GM19023 (cell line): ENCODE measurements around the gene SORCS2.

Experiments
- ATAC-seq: cut with Tn5 transposase; IDR thresholded peaks from one replicate; pipeline ENCODE4 v1.9.1; 2021; ENCODE audit warnings: mild to moderate bottlenecking, moderate library complexity; ENCODE audit not compliant: unreplicated experiment

Gene SORCS2

DNA sequence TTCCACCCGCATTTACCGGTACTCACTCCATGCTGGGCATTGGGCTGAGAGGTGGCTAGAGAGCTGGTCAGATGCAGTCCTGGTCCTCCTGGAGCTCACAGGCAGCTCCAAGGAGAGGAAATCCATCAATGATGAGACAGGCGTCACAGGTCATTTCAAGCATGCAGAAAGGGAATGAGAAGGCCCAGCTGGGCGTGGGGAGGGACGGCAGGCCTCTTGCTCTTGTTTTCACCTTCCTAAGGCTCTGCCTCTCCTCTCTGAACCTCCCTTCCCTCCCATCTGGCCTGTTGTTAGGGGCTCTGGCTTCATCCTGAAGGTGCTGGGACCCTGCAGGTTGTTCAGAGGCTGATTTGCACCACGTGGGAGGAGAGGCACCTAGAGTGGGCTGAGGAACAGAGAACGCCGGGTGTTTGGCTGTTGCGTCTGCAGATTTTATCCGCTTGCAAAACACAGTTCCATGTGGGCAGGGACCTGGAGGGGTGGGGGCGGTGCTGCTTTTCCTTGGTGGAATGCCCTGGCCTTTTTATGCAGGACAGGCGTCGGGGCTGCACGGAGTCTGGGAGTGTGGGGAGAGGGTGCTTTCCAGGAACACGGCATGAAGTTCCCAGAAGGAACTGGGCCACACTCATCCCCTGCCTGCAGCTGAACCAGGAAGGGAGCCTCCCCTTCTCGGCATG, 323.9 kb downstream of the SORCS2 start:
- no peak for ATAC-seq

DNA sequence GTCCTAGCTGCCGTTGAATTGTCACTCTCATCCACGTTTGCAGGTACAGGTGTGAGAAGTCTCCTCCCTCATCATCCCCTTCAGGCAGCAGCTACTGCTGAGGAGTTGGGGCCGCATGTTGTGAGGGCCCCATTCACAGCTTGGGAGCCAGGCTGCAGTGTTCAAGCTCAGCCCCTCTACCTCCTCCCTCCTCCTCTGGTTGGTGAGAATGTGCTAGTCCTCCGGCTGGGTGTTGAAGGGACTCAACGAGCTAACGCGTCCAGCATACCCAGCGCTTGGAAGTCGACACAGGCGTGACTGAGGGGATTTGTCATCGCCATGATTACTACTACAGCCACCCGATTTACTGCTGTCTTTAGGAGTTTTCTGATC, 324.4 kb downstream of the SORCS2 start:
- ATAC-seq: no peak

DNA sequence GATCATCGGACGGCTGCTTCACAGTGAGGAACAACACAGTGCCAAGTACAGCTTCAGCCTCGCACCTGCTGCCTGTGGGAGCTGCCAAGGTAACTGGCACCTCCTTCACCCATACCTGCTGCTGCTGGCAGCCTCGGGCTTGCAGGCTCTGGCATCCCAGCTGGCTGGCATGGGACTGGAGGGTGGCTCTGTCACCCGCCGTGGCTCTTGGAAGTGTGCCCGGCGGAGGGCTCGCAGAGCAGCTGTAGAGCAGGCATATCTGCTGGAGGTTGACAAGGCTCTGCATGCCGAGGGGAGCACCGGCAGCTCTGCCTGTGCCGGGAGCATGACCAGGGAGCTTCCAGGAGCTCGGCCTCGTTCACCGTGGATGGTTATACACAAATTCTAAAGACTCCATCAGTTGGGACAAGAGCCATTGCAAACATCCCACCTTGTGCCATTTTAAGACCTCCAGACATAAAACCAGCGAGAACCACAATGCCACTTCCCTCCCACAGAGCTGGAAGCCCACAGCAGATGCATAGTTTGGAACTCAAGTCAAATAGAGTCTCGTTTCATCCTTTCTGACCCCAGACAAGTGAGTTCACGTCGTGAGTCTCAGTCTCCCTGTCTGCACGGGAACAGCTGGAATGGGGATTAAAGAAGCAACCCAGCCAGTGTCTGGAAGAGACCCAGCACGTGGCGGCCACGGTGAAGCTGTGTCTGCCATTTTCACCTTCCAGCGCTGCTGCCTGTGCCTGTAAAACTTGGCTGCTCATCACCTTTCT, 326.7 kb downstream of the SORCS2 start:
- no peak for ATAC-seq

DNA sequence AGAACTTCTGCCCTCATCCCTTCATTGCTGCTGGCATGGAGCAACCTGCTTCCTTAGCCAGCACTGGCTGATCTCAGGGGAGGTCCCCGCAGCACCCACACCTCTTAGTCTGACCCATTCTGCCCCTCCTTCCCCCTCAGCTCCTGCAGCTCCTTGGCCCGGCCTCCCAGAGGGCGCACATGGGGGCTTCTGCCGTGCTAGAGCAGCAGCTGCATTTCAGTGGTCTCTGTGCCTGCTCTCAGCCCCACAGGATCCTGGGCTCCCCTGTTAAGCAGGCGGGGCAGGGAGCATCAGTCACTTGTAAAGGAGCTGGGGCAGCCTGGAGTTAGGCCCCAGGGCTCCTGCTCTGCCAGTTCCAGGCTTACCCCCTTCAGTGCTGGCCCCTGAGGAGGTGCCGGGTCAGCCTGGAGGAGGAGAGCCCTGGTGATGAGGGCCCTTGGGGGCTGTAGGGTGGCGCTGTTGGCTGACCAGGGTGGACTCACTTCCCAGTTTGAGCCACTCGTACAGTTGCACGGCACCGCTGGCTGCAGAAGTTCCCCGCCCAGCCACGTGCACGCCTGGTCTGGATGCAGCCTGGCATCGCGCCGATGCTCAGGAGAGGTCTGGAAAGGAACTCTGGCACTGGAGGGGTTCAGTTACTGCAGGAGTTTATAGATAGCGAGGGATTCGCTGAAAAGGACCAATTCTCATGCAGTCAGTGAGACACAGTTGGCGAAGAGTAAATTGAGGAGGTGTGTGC, 327.5 kb downstream of the SORCS2 start:
- no peak for ATAC-seq

DNA sequence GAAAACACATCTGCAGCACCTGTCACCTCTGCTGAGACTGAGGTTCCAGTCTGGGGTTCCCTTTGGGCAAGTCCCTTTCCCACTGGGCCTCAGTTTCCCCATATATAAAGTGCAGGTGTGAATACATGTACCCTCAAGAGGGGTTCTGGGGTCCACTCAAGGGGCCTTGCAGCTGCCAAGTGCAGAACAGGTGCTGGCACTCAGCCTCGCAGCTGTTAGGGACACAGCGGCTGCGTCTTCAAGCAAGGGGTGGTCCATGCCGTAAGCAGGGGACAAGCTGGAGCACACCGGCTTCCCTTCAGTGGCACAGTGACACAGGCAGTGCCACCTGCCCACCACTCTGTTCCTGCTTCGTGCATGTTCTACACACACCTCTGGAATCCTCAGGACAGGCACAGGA, 329.3 kb downstream of the SORCS2 start:
- no peak for ATAC-seq

DNA sequence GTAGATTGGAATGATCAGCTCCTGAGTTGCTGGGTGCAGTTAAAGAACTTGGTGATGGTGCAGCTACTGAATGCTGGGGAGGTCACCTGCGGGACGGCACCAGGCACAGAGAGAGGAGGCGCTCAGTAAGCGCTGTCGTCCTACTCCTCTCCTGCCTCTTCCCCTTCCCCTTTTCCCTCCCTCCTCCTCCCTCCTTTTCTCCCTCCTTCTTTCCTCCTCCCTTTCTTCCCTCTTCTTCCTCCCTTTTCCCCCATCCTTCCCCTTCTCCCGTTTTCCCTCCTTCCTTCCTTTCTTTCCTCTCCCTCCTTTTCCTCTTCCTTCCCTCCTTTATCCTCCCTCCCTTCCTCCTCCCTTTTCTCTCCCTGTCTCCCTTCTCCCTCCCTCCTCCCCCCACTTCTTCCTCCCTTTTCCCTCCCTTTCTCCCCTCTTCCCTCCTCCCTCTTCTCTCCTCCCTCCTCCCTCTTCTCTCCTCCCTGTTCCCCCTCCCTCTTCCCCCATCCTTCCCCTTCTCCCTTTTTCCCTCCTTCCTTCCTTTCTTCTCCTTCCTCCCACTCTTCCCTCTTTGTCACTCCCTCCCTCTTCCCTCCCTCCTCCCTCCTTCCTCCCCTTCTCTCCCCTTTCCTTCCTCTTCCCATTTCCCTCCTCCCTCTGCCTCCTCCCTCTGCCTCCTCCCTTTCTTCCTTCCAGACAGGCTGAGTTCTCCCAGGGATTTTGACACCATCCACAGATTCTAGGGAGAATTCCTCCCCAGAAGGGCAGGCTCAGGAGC, 330.3 kb downstream of the SORCS2 start:
- ATAC-seq: no peak

DNA sequence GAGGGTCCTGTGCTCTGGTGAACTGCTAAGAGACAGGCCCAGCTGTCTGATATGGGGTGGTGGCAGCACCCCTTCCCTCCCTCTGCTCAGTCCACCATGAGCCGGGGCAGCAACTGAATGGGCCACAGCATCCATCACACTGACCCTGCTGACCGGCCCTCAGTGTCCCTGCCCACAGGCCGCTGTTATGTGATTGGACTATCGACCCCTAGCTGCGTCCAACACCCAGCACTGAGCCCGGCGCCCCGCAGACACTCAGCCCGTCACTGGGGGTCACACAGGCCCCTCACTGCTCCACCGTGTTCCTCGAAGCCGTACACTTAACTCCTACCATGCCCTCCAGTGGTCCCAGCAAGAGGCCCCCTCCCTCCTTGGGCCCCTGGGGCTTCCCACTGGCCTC, 331.2 kb downstream of the SORCS2 start:
- no peak for ATAC-seq

DNA sequence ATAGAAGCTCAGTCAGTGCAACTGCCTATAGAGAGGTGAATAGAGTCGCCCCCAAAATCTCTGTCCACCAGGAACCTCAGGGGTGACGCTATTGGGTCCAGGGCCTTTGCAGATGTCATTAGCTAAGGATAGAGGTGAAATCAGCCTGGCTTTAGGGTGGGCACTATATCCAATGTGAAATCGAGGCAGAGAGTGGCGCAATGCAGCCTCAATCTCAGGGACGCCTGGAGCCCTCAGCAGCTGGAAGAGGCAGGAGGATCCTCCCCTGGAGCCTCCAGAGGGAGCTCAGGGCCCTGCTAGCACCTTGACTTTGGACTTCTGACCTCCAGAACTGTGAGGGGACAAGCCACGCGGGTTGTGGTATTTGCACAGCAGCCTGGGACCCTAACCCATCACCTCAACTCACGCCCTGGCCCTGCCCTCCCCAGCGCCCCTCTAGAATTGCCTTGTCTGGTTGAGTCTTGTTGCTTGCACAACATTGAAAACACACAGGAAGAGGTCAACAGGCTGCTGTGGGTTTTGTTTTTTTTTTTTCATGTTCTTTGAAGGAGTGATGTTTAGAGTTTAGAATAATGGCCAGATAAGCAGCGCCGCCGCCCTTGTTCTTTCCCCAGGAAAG, 331.8 kb downstream of the SORCS2 start:
- ATAC-seq: no peak

DNA sequence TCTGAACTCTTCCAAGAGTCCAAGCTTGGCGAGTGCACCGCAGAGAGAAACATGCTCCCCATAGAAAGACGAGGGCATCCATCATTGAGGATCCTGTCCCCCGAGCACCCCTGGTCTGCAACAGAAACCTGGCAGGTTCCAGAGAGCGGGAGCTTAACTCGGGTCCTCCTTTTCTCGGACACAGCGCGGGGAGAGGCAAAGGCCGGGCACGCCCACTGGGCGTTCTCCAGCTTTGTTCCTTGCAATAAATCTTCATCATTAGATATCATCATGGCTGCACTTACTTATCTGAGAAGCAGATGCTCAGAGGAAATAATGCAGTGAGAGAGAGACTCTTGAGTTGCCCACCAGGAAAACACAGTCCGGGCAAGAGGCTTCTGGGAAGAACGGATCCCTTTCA, 332.5 kb downstream of the SORCS2 start:
- ATAC-seq: no peak

DNA sequence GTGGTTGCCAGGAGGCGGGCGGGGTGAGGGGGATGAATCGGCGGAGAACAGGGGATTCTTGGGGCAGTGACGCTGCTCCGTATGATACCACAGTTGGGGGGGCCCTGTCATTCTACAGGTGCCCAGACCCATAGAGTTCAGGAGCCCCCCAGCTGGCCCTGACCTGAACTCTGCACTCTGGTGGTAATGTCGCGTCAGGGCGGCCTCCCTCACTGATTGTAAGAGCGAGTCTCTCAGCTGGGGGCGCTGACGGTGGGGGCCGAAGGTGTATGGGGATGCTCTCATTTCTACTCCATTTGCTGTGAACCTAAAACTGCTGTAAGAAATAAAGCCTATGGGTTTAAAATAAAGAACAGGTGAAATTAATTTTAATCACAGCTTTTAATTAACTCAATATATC, 334.2 kb downstream of the SORCS2 start:
- ATAC-seq: no peak

DNA sequence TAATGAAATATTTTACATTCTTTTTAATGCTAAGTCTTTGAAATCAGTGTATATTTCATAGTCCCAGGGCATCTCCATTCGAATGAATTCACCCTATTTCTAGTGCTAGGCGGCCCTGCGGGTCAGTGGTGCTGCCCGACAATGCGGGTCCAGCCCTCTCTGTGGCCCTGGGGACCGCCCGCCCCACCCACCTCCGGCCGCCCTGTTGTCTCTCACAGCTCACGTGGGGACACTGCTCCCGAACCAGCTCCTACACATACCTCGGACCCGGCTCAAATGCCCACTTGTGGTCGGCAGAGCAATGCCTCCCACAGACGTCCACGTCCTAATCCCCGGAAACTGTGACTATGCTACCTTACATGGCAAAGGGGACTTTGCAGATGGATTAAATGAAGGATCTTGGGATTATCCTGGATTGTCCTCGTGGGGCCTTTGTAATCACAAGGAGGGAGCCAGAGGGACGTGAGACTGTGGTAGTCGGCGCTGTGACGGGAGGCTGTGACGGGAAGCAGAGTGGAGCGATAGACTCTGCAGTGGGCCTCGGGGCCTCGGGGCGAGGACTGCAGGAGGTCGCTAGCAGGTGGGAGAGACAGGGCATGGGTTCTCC, 334.7 kb downstream of the SORCS2 start:
- no peak for ATAC-seq

DNA sequence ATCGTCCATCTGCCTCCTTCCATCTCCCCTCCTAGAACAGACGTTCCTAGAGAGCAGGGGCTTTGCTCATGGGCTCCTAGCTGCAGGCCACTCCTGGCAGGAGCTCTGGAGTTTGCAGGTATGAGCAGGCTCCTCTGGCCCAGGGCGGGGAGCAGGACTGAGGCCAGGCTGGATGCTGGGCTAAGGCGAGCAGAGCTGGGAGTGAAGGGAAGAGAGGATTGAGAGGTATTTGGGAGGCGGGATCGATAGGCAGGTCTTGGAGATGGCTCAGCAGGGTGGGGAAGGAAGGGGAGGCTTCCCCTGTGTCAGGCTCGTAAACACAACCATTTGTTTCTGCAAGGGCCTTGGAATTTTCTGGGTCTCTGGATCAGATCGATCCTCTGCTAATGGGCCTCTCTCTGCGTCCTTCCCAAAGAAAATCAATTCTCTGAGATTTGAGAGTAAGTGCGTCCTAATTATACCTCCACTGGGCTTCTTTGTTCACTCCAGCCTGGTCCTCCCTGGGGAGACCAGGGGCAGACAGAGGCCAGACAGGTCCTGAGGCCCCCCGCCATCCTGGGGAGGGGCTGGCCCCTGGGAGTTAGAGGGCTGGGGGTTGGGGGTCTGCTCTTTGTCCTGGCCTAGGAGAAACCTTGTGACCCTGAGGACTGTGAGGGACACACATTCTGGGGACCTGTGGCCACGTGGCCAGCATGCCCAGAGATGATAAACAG, 337.2 kb downstream of the SORCS2 start:
- no peak for ATAC-seq

DNA sequence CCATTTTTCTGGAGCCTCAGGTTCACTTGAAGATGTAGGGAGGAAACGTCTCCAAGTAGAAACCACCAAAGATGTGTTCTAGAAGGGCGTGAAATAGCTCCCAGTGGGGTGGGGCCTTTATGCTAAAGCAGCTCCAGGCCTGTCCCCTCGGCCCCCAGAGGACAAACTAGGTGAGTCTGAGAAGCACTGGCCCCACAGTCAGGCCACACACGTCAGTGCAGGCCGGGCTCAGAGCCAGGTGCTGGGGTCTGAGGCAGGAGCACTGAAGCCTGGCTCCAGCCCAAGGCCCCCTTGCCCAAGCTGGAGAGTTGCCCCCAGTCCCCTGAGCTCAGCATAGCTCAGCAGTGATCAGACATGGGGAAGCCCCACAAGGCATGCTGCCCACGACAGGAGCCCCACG, 337.7 kb downstream of the SORCS2 start:
- no peak for ATAC-seq

DNA sequence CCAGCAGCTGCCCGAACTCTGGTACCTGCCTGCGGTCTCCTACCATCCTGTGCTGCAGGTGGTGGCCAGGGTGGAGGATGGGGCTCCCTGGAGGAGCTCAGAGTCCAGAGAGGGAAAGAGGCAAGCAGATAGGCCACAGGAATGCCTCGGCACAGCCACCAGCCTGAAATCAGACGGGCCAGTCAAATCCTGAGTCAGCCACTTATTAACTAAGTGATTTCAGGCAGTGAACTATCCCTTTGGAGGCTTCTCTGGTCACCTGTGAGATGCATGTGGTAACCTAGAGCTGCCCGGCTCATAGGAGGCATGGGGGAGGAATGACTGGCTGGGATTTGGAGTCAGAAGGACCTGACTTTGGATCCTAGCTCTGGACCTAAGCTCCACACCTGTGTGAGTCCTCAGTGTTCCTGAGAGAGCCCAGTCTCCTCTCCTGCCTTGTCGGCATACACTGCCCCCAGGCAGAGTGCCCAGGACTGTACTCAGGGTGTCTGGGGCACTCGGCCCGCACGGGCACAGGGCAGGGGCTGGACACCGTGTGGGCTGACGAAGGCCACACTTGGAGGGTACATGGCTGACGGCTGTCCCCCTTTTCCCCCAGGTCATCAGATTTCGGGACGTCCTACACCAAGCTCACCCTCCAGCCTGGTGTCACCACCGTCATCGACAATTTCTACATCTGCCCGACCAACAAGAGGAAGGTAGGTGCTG, 338.7 kb downstream of the SORCS2 start:
- no peak for ATAC-seq

DNA sequence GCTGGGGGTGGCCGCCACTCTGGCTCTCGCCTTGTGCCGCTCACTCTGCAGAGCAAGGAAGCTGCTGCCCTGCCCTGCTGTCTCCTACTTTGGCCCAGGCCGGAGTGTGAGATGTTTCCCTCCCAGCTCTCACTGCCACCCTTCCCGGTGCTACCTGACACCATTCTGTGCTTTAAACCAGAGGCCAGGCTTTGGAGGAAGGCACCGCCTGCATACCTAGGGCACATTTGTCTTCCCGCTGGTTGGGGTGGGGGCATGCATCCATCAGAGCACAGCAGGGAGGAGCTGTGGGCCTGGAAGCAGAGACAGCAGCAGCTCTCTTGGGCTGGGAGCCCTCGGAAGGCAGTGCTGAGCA, 339.3 kb downstream of the SORCS2 start:
- no peak for ATAC-seq

DNA sequence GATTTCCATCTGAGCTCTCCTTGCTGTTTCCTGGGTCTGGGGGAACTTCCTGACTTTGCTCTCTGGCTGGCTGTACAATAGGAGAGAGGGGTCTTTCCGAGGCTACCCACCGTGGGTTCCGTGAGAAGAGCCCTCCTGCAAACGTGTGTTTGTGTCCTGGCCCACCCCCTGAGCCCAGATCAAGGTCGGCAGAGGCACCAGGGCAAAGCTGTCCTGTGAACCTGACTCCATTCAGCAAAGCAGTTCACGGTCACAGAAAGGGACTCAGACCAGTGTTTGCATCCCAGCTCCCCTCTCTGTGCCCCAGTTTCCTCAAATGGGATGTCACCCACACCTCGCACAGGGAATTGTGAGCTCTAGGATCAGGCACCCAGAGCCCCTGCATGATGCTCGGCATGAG, 339.7 kb downstream of the SORCS2 start:
- no peak for ATAC-seq

DNA sequence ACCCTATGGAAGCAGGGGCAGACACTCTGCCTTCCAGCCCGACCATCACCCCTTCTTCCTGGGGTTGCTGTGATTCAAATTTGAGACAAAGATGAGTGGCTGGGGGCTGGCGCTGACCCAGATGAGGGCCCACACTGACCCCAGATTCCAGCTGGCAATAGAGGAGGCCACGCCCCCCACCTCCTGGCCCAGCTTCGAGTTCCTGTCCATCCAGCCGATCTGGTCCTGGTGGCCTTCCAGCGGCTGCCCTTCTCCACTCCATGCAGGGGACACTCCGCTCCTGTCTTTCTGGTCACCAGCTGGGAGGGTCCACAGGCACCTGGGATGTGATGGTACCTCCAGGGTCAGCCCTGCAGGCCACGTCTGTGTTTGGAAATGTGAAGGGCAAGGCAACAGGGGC, 340.9 kb downstream of the SORCS2 start:
- ATAC-seq: no peak

DNA sequence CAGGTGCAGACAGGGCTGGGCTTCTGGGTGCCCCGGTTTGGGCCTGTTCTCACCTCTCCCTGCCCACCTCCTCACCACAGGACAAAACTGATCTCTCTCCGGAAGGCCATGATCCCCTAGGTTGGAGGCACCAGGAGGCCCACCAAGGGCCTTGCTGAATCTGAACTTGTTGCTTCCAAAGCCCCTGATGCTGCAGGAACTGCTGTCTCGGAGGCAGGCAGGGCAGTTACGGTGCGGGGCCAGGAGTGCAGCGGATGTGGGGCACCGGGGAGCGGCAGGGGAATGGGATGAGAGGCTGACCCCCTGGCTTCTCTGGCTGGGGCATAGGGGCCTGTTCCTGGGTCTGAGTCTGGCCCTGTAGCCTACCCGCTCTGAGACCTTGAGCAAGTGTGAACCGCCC, 342.8 kb downstream of the SORCS2 start:
- ATAC-seq: no peak

DNA sequence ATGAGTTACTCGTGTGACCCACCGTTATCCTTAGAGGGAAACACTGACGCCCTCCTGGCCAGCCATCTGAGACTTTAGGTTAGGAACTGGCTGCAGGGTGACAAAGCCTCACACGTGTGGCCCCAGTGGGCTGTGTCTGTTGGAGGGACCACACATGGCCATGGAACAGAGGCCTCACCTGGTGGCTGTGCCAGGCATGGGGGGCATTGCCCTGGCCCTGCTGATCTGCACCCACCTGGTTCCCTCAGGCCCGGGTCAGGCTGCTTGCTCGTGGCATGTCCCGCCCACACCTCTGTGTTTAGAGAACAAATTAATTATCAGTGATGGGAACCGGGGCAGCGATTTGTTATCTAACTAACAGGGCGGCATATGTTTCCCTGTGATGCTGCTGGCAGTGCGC, 343.3 kb downstream of the SORCS2 start:
- no peak for ATAC-seq
